HUES6 (cell line): ENCODE measurements around the gene CAMK4.

ENCODE experiments used
- H3K27ac ChIP-seq: 2 replicates; pipeline ENCODE4 v1.7.0; 2013; ENCODE audit warnings: low read depth, mild to moderate bottlenecking, low read length, inconsistent platforms
- H3K27me3 ChIP-seq: 2 replicates; pipeline ENCODE4 v1.6.1; 2013; ENCODE audit warnings: low read length; ENCODE audit not compliant: control insufficient read depth, insufficient read depth
- H3K36me3 ChIP-seq: 2 replicates; pipeline ENCODE4 v1.6.1; 2013; ENCODE audit warnings: low read length; ENCODE audit not compliant: control insufficient read depth, insufficient read depth
- H3K4me1 ChIP-seq: 2 replicates; pipeline ENCODE4 v1.6.1; 2013; ENCODE audit warnings: low read length; ENCODE audit not compliant: control insufficient read depth, insufficient read depth
- H3K4me3 ChIP-seq: 2 replicates; pipeline ENCODE4 v1.5.1; 2013; ENCODE audit warnings: low read depth, low read length
- H3K9ac ChIP-seq: one replicate; pipeline ENCODE4 v1.6.1; 2013; ENCODE audit warnings: mild to moderate bottlenecking, low read length
- H3K9me3 ChIP-seq: 2 replicates; pipeline ENCODE4 v1.6.1; 2013; ENCODE audit warnings: low read depth, low read length; ENCODE audit not compliant: control insufficient read depth, insufficient read depth

CAMK4 gene

GRCh38 chr5:111241696-111242095 is 17.5 kb downstream of the CAMK4 start:
- Histone ChIP-seq H3K9me3 (no peaks in the 10 kb centered on the region), H3K27ac (no peak overlapping the region), H3K36me3 (no peaks in the 10 kb centered on the region), H3K27me3 (no peaks in the 10 kb centered on the region), H3K4me3 (no peak overlapping the region), H3K9ac (no peak overlapping the region), H3K4me1 (no peaks in the 10 kb centered on the region)

- Histone ChIP-seq H3K9ac (no peak overlapping the region), H3K9me3 (no peaks in the 10 kb centered on the region), H3K36me3 (no peaks in the 10 kb centered on the region), H3K4me3 (no peak overlapping the region), H3K4me1 (no peaks in the 10 kb centered on the region), H3K27me3 (no peaks in the 10 kb centered on the region), H3K27ac (no peak overlapping the region)
These were observed 18.4 kb downstream of the CAMK4 start for GRCh38 chr5:111242606-111243005.

- Histone ChIP-seq H3K4me3 (no peak overlapping the region), H3K4me1 (no peaks in the 10 kb centered on the region), H3K9ac (no peak overlapping the region), H3K36me3 (no peaks in the 10 kb centered on the region), H3K27ac (no peak overlapping the region), H3K27me3 (no peaks in the 10 kb centered on the region), H3K9me3 (no peaks in the 10 kb centered on the region)
These were observed 19.1 kb downstream of the CAMK4 start for GRCh38 chr5:111243318-111243717.

GRCh38 chr5:111245654-111246053 is 21.5 kb downstream of the CAMK4 start:
- Histone ChIP-seq H3K36me3 (no peaks in the 10 kb centered on the region), H3K27ac (no peak overlapping the region), H3K9ac (no peak overlapping the region), H3K4me3 (no peak overlapping the region), H3K9me3 (no peaks in the 10 kb centered on the region), H3K4me1 (no peaks in the 10 kb centered on the region), H3K27me3 (no peaks in the 10 kb centered on the region)

GRCh38 chr5:111246459-111246858 is 22.3 kb downstream of the CAMK4 start:
- Histone ChIP-seq H3K4me3 (no peak overlapping the region), H3K4me1 (no peaks in the 10 kb centered on the region), H3K9me3 (no peaks in the 10 kb centered on the region), H3K36me3 (no peaks in the 10 kb centered on the region), H3K9ac (no peak overlapping the region), H3K27ac (no peak overlapping the region), H3K27me3 (no peaks in the 10 kb centered on the region)

GRCh38 chr5:111248571-111248970 is 24.4 kb downstream of the CAMK4 start:
- Histone ChIP-seq H3K27ac (no peak overlapping the region), H3K4me3 (no peak overlapping the region), H3K27me3 (no peaks in the 10 kb centered on the region), H3K9me3 (no peaks in the 10 kb centered on the region), H3K4me1 (no peaks in the 10 kb centered on the region), H3K9ac (no peak overlapping the region), H3K36me3 (no peaks in the 10 kb centered on the region)

- H3K4me3 ChIP-seq: no peak overlapping the region
- H3K4me1 ChIP-seq: no peaks in the 10 kb centered on the region
- H3K9me3 ChIP-seq: no peaks in the 10 kb centered on the region
- H3K9ac ChIP-seq: no peak overlapping the region
- no peaks in the 10 kb centered on the region for H3K36me3 ChIP-seq
- H3K27me3 ChIP-seq: no peaks in the 10 kb centered on the region
- no peak overlapping the region for H3K27ac ChIP-seq
These were observed 27.7 kb downstream of the CAMK4 start for GRCh38 chr5:111251921-111252320.

GRCh38 chr5:111252799-111253545 is 28.8 kb downstream of the CAMK4 start:
- H3K36me3 ChIP-seq: no peaks in the 10 kb centered on the region
- H3K4me3 ChIP-seq: no peak overlapping the region
- H3K4me1 ChIP-seq: no peaks in the 10 kb centered on the region
- no peak overlapping the region for H3K9ac ChIP-seq
- no peaks in the 10 kb centered on the region for H3K27me3 ChIP-seq
- H3K9me3 ChIP-seq: peaks cover 3% of the 10 kb centered on the region; the same call in 1 of the 2 replicates
- H3K27ac ChIP-seq: no peak overlapping the region

- Histone ChIP-seq H3K27ac (no peak overlapping the region), H3K4me1 (no peaks in the 10 kb centered on the region), H3K36me3 (no peaks in the 10 kb centered on the region), H3K4me3 (no peak overlapping the region), H3K27me3 (no peaks in the 10 kb centered on the region), H3K9ac (no peak overlapping the region), H3K9me3 (peaks cover 3% of the 10 kb centered on the region; the same call in 1 of the 2 replicates)
These were observed 30.4 kb downstream of the CAMK4 start for GRCh38 chr5:111254613-111255012.

GRCh38 chr5:111255169-111255568 is 31.0 kb downstream of the CAMK4 start:
- H3K4me1 ChIP-seq: no peaks in the 10 kb centered on the region
- no peaks in the 10 kb centered on the region for H3K27me3 ChIP-seq
- no peak overlapping the region for H3K9ac ChIP-seq
- peaks cover 3% of the 10 kb centered on the region; the same call in 1 of the 2 replicates for H3K9me3 ChIP-seq
- no peaks in the 10 kb centered on the region for H3K36me3 ChIP-seq
- H3K27ac ChIP-seq: no peak overlapping the region
- no peak overlapping the region for H3K4me3 ChIP-seq

GRCh38 chr5:111256128-111256527 is 31.9 kb downstream of the CAMK4 start:
- peaks cover 3% of the 10 kb centered on the region; the same call in 1 of the 2 replicates for H3K9me3 ChIP-seq
- H3K27ac ChIP-seq: no peak overlapping the region
- no peak overlapping the region for H3K4me3 ChIP-seq
- H3K9ac ChIP-seq: no peak overlapping the region
- no peaks in the 10 kb centered on the region for H3K27me3 ChIP-seq
- no peaks in the 10 kb centered on the region for H3K4me1 ChIP-seq
- H3K36me3 ChIP-seq: no peaks in the 10 kb centered on the region
